GM21390 (cell line): ENCODE results near the gene LHPP.
A peak's percentile ranks its signal among the peaks of the same experiment; 100 is the strongest.

Experiments used
- ATAC-seq: cut with Tn5 transposase; IDR thresholded peaks from one replicate; pipeline ENCODE4 v1.9.1; 2021; ENCODE audit not compliant: unreplicated experiment

The LHPP gene

DNA sequence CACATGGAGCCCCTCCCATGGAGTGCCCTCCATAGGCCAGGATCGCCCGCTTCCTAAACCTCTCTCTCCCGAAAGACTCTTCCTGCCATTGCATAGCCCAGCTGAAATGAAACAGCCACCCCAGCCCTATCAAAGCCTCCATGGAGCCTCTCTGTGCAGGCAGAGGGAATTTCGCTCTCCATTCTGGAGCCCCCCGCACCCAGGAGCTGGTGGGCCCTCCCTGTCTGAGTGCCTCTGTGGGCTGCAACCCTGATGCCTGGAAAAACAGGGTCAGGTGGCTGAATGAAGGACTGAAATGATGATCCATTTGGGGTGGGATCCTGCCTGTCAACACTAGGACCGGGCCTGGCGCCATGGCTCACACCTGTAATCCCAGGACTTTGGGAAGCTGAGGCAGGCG, 176.1 kb downstream of the LHPP start:
- no peak for ATAC-seq

DNA sequence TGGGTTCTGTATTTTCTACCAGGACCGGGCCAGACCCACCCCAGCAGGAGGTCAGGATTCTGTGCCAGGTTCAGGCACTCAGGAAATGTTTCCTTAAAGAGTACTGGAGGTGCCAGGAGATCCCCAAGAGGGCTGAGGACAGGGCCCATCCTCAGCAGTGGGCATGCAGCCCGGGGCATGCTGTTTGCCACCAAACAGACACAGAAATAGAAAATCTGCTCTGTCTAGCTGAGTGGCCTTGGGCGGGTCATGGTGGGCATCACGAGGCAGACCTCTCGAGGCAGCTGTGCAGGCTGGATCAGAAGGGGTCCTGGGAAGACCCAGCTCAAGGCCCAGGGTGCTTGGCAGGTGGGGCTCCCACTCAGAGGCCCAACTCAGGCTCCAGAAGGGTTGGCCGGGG, 177.6 kb downstream of the LHPP start:
- ATAC-seq: no peak

DNA sequence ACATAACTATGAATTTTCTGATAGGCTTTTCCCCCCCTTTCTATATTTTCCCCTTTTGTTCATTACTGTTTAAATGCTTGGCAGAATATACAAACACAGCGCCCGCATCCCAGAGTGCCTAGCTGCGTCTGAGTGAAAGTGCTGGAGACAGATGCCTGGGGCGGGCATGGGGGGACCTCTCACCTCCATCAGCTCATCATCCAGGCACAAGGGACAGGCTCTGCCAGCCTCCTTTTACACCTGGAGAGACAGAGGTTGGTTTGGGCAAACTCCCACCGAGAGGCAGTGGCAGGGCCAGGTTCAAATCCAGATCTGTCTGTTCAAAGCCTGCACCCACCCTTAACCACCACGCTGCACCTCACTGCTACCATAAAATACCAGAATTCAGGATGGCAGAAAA, 178.0 kb downstream of the LHPP start:
- no peak for ATAC-seq

DNA sequence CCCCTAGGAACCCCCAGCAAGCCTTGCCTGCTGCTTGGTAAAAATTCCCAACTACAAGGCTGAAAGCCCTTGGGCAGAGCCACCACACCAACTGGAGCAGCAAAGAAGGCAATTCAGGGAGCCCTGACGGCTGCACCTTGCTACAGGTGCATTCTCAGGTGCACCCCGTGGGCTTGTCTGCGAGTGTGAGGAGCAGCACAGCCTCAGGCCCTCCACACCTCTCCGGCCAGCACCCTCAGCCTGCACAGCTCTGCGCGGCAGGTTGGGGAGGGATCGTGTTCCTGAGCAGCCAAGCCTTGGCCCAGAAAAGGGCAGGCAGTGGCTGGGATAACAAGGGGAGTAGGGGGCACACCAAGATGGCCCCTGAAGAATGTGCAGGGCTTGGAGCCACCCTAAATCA, 178.4 kb downstream of the LHPP start:
- no peak for ATAC-seq

DNA sequence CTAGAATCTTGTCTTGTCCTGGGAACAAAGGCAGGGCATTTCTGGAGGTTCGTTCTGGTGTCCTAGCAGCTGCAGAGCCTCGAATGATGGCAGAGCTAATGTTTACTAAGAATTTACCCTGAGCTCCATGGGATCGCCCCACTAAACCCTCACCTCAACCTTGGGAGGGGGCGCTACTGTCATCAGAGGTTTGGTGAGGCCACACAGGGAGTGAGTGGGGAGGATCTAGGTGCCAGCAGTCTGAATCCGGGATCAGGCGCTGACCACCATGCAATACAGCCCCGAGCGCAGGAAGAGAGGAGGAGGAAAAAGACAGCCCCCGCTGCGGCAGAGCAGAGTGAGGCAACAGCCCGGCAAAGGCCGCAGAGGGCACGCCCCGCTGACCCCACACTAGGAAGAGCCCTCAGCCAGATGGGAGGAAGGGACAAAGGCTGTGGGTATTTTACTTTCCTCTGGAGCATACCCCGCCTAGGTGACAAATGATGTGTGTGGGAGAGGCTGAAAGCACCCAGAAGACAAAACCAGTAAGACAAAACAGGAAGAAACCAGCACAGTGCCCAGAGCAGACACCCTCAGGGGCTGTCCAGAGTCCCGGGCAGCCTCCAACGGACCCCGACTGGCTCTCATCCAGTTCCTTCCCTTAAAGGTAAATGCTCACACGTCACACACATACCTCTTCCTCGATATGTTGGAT, 179.1 kb downstream of the LHPP start:
- ATAC-seq: peak; percentile 53

DNA sequence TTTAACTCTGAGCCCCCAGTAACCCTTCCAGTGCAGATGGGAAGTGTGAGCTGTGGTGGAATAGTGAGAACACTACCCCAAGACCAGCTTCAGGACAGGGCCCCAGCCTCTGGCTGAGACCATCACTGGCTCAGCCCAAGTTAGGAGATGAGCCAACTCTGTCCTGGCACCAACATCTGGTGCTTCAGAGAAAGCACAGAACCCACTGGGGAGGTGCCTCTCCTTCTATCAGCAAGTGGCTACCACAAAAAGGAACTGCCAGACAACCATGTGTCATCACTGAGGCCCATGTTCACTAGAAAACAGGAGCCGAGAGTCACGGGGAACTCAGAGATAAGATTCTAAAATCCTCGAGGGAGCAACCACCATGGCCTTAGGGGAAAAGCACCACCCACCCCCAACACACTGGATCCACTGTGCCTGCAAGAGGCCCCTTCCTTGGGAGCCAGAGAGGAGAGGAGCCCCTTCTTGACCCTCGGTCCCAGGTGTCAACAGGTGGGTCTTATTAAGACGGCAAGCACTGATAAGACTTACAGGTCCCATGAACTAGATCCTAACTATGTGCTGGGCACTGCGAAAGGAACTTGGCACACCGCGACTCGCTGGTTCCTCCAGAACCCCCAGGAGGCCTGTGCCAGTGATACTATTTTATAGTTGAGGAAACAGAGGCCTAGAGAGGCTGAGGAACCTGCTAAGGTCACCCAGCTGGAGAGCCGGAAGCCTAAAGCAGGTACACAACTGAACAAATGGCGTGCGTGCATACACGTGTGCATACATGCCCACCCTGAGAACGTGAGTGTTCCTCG, 179.9 kb downstream of the LHPP start:
- peak; percentile 62 for ATAC-seq

DNA sequence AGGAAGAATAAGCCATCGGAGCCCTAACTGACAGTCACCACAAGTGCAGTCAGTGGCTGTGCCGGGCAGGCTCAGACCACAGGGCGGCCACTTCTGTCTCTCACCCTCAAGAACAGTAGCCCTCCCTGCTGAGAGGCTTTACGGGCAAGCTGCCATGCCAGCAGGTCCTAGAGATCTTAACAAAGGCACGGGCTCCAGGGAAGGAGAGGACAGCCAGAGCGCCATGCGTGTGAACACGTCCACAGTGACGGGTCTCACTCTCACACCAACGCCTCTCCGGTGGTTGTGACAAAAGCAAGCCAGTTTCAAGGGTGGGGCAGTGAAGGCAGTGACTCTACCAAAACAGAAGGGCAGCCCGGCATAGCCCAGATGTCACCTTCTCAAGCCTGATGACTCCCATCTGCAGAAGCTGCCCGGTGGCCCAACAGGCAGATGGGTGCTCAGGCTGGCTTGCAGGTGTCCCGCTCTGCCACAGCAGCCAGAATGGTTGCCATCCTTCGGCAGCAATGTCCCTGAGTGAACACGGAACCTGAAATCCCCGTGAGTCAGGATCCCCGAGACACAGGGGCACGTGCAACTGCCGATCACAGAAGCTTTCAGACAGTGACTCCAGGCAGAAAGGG, 180.6 kb downstream of the LHPP start:
- no peak for ATAC-seq

DNA sequence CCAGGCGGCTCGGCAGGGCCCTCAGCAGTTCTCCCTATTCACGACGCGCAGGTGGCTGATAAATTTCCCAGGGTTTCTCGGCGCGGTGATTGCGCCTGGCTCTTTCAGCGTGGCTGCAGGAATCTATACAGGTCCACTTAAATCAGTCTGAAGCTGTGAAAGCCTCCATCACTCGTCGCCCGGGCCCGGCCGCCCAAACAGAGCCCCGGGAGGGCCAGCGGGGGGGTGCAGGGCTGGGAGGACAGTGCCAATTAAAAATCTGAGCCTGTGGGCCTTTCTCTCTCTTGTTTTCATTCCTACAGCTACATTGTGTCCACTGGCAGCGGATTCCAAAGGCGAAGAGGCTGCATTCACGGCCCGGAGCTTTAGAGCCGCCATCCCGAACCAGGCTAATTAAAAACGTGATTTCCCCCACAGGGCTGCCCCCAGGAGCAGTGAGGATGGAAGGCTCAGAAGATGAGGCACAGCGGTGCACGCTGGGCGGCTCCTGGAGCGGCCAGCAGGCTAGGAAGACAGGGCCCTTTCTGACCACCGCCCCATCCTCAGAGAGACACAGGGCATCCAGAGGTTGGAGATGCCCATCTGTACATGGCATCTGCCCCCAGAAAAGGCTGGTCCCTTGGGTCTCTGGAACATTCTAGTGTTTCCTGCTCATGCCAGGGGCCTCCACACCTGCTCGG, 181.8 kb downstream of the LHPP start:
- no peak for ATAC-seq

DNA sequence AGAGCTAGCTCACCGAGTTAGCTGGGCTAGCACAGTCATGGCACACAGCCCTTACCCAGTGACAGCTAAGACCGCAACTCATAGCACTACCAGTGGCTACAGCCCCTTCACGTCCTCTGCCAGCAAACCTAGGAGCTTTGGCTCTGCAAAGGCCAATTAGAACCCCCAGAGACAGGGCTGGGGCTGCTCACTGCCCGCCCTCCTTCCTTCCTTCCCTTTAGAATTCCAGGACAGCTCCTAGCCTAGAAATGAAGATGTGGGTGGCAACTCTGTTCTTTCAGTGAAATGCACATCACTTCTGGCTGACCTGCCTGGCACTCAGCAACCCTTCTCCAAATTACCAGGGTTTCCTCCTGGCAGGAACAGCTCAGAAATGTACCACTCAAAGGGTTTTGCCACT, 182.6 kb downstream of the LHPP start:
- no peak for ATAC-seq

DNA sequence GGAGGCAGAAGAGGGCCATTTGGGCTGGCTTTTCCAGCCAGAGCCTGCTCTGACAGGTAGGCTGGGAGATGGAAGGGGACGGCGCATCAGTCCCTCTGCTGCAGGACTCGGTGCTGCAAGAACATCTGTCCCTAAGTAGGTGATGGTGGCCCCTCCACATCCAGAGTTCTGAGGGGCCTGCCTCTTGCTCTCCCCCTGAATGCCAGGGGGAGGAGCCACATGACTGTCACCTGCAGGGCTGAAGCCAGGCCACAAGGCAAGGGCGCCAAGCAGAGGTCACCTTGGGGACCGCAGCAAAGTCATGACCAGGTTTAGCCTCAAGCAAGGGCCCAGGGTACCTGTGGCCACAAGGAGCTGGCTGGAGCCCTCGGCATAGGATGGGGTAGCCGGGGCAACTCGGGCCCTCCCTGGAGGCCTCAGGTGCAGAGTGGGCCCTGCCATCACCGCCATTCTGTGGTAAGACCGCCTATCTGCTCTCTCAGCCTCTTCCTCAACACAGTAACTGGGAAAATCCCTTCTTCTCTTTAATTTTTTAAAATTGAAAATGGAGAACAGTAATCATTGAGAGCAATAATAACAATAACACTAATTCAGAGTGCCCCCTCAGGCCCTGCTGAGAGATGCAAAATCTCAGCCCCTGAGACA, 183.3 kb downstream of the LHPP start:
- no peak for ATAC-seq

DNA sequence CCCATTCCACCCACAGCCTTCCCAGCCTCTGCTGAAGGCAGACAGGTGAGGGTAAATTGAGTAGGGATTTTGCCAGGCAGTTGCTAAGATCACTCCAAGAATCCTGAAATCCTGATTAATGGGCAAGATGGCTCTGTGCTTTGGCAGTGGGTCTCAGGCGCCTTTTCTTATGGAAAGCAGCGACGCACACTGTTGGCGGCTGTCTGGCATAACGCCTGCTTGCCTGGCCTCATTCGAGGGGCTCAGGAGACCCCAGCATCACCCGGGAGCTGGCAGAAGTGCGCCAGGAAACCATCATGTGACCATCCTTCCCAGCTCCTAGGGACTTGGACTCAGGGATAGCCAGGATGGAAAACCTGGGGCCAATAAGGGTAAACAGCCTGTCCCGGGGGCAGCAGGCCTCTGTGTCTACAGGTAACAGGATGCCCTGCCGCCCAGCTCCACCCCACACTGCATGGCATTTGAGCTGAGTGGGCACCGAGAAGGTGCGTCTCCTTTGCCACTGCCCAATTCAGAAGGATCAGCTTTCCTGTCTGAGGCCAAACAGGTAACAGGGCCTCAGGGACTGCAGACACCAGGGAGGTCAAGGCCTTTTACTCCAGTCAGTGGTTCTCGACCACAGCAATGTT, 184.0 kb downstream of the LHPP start:
- no peak for ATAC-seq

DNA sequence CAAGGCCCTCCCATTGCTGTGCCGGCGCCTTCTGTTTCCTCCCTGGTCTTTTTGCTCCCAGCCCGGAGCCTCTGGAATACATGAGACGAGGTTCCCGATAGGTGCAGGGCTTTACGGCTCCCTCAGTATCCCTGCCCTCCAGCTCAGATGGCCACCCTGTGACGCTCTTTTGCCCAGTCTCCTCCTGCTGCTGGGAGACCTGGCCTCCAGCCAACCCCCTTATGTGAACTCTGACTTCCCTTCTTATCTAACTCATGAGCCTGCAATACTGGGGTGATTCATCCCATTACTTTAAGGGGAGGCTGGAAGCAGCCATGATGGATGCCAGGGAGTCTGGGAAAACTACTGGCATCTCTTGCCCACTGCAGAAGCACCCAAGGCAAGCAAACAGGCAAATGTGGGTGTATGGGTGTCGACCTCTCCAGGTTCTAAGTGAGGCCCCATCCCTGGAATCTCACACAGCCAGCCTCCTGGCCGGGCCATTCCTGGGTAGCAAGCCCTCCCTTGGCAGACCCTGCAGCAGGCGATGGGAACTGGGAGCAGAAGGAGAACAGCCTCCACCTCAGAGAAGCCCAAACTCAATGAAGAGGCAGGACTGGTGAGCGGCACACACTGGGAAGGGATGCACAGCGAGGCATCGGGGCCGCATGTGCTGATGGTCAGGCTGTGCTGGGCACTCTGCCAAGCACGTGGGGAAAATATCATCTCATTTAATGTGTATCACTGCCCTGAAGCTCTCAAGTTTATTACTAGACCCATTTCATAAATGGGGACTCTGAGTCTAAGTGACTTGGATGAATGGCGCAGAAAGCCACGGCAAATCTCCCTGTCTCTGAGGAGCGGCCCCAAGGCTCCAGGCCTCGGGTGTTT, 185.1 kb downstream of the LHPP start:
- no peak for ATAC-seq

DNA sequence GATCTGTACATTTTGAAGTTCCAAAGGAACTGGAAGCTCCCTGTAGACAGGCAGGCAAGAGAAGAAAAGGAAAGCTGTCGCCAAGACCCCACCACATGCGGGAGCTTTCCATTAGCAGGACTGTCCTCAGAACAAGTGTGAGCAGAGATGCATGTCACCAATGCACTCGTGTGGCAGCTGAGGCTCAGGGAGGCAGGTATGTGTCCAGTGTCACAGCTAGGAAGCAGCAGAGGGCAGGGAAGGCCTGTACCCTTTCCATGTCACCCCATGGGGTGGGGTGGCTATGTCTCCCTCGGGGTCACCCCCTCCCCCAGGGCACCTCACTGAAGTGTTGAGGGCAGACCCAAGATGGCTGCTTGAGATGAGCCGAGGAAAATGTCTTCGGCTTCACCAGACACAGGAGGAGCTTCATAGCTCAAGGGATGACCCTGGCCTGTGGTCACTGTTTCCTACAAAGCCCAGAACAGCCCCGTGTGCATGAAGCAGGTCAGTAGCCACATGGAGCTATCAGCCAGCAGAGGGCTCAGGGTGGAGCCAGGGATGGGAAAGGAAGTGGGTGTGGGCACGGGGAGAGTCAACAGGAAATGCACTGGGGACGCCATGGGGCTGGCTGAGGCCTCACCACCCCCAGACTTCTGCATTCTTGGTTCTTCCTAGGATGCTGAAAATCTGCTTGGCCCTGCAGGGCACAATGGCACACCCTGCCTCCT, 186.0 kb downstream of the LHPP start:
- ATAC-seq: peak; percentile 53

DNA sequence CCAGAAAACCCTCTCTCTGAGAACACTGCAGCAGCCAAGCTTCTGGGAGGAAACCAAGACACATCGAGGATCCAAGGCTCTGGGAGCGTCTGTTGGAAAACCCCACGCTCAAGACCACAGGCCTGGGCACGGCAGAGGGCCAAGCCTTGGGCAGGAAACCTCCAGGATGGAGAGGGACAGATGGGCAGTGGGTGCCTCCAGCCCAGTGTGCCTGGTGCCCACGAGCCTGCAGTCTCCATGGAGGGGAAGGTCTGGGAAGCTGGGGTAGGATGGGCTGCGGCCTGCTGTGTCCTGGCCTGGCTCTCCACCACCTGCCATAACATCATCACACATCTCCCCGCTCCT, 186.5 kb downstream of the LHPP start:
- no peak for ATAC-seq

DNA sequence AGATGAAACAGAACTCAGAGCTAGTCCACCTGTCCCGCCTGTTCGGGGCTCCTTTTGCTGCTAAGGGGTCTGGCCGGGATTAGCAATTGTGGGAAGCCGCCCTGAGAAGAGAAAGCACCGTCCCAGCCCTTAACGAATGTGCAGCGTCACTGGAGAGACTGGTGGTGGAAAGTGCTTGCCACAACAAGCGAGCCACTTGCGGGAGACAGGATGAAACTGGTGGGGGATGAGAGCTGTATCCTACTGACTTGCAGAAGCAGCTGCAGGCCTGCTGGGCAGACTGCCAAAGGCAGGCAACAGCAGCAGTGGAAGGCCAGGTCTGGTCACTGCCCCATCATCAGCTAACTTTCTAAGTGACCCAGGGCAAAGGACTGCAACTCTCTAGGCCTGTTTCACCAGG, 187.1 kb downstream of the LHPP start:
- no peak for ATAC-seq

DNA sequence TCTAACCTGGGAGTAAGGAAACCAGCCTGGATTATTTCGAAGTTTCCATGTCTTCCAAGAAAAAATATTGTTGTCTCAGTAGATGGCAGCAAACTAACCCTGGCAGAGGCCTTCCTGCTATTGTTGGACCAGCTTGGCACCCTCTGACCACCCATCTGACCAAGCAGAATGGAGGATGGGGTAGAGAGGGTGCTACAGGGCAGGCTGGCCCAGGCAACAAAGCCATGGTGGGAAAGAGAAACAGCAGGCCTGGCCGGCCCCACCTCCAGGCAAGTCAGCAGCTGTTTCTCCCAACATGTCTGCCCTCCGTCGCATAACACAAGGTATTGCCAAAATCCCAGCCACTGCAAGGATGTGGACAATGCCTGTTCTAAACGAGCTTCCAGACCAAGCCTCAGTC, 187.6 kb downstream of the LHPP start:
- ATAC-seq: no peak

DNA sequence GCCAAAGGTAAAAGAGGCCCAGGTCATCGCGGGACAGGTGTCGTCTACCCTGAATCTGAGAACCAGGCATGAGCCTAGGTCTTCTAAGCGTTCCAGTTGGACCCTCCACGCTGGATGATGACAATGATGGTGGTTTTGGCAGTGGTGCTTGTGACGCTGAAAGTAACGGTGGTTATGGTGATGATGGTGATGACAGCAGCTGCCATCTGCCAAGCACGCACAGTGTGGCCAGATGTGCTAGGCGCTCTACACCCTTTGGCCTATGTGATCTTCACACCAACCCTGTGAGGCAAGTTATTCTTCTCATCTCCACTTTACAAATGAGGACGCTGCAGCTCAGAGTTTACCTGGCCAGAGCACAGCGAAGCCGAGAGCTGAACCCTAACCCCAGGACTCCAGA, 188.6 kb downstream of the LHPP start:
- no peak for ATAC-seq

DNA sequence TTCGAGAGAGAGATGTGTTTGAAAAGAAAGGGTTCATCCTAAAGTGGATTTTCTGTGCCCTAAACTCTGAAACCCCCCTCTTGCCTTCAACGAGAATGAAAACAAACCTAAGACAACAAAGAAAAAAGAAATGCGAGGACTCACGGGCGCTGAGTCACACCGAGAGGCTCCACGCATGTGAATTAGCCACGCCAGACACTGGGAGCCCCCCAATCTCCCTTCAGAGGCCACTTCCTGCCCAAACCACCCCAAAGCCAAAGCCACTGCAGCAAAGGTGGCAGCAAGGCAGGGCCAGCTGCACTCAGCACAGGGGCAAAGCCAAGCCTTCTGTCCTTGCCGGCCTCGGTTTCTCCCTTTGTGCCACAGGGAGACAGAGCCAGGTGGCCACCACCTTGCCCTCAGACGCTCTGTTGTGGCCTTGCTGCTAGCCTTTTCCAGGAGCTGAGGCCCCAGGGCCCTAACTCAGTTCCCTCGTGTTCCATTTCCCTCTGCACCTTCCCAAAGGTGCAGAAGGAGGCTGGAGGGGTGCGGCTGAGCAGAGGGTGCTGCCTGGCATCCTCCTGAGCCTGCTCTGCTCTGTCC, 189.3 kb downstream of the LHPP start:
- ATAC-seq: peak; percentile 40

DNA sequence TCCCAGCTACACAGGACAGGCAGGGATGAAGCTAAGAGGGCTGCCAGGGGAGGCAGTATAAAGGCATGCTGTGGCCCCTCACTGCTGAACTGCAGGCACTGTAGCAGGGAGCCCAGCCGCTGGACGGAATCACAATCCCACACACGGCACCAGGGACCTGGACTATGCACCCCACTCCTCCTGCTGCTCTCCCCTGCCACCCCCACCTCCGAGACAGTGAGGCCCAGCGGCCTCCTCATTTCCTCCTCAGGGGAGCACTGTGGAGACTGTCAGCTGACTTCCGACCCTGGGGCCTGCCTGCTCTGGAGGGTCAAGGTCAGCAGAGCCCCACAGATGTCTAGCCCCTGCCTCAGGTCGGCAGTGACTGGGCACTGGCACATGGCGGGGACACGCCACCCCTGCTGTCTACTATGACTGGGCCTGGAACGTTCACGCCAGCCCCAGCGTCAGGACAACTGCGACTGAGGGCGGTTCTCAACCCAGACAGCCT, 189.8 kb downstream of the LHPP start:
- ATAC-seq: no peak
